NCI-H2196 (cell line): ENCODE data around the gene EPHB2.

Experiments used
- DNase-seq: peaks from one replicate; lab custom pipeline; 2025; ENCODE audit not compliant: unreplicated experiment; lab: John Stamatoyannopoulos, UW

Gene EPHB2

GRCh38 chr1:22777388-22778057 is 66.9 kb downstream of the EPHB2 start:
- DNase-seq = no peak

- no peak for DNase-seq
These were observed 67.8 kb downstream of the EPHB2 start for GRCh38 chr1:22778408-22778807.

- peak; percentile 31 for DNase-seq
These were observed 68.4 kb downstream of the EPHB2 start for GRCh38 chr1:22778862-22779520.

DNA sequence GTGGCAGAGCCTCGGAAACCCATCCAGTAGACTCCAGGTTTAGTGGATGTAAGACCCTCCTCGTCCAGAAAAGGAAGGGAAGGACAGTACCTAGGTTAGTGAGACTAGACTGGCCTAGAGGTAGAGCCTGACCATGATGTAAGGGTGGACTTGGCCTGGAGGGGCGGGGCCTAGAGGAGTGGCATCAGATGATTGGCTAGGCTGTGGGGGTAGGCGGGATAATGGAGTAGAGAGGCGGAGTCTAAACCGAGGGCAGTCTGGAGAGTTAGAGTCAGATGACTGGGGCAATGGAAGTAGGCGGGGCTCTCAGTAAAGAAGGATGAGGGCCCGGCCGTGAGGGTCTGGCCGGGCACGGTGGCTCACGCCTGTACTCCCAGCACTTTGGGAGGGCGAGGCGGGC is 70.1 kb downstream of the EPHB2 start:
- no peak for DNase-seq

DNA sequence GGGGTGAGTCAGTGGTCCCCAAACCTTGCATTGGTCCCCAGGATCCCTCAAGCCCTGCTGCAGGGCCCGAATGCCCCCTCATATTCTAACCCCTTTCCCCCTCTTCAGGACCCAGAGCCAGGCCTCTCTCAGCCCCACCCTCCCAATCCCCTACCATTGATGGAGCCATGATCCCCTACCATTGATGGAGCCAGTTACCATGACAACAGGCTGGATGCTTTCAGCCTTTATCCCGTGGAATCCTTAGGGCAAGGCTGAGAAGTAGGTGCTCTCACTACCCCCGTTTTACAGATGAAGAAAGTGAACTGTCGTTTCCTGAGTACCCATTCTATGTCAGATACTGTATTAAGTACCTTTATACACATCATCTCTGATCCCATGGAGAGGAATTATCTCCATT is 70.8 kb downstream of the EPHB2 start:
- DNase-seq = no peak

DNA sequence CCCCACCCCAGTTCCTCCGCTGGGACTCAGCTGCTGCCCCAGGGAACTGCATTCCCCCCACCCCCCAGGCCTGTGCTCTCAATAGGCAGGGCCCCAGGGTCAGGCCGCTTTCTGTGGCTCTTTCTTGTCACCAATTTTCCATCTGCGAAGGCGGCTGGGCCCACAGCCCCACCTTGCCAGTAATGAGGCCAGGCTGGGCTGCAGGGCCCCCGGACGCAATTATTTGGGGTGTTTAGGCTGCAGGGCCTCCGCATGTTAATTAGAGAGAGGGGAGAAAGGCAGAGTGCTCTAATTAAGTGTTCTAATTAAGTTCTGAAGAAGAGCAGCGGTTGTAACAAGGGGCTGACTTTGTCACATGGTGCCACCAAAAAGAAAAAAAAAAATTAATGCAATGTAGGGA is 71.8 kb downstream of the EPHB2 start:
- no peak for DNase-seq

GRCh38 chr1:22784317-22784716 is 73.7 kb downstream of the EPHB2 start:
- no peak for DNase-seq

GRCh38 chr1:22784737-22785136 is 74.1 kb downstream of the EPHB2 start:
- no peak for DNase-seq

- no peak for DNase-seq
These were observed 75.5 kb downstream of the EPHB2 start for GRCh38 chr1:22786101-22786500.

DNA sequence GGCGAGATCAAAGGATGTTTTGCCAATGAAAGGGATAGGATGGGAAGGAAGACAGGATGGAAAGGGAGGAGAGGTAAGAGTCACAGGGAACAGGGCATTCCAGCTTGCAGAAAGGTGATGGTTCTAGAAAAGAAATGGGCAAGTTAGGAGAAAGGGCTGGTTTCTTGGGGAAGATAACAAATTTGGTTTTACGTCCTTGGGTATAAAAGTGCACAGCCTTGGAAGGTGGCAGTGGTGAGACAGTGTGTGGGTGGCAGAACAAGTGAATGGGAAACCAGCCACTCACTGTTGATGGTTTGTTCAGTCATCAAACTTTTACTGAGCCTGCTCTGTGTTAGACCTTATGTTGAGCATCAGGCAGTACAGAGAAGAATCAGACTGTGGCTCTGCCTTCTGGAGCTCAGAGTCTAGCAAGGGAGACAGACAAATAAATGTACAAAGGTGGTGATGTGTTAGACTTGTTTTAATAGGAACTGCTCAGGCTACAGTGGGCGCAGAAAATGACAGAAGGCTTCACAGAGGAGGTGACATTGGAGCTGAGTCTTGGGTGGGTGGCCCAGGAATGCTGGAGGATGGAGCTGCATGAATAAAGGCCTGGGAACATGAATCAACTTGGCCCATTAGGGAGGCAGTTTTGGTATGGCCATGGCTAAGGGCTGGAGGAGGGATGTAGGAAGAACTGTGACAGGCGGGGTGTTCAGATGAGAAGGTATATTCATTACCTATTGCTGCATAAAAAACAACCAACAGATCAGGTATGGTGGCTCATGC is 76.3 kb downstream of the EPHB2 start:
- DNase-seq = no peak

GRCh38 chr1:22787636-22788035 is 77.0 kb downstream of the EPHB2 start:
- no peak for DNase-seq

DNA sequence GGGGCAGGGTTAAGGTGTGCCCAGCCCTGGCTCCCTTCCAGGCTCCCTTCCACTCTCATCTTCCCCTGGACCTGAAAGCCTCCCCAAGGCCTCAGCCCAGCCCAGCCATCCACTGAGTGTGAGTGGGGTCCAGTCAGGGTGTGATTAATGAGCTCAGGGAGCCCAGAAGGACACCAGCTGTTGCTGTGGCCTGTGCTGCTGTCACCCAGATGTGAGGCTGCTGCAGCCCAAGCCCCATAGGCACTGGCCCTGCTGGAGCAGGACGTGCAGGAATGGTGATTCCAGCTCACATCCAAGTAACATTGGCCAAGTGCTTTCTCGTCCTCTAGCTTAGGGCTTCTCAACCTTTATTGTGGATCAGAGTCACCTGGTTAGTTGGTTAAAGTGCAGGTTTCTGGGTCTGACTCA is 77.6 kb downstream of the EPHB2 start:
- DNase-seq = no peak

DNA sequence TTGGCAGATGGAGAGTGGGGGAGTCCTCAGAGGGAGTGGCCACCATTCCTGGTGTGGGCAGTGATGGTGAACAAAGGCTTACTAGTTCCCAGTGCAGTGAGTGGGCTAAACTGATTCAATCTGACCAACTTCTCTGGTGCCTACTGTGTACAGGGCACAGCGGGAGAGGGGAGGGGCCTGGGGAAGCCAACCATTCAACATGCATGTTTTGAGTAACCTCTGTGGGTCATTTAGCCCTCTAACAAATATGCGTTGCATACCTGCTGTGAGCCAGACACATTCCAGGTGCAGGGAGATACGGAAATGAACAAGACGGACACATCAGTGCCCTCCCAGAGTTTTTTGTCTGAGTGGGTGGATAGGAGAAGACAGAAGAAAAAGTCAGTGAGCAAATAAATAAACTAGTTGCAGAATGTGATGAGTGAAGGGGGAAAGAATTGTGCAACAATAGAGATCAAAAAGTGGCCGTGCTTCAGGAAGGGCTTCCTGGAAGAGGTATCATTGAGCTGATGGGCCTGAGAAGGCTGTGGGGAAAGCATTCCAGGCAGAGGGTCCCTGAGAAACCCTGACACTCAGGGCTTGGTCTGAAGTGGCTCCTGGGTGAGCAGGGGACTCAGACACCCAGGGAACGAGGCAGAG is 78.8 kb downstream of the EPHB2 start:
- no peak for DNase-seq

DNA sequence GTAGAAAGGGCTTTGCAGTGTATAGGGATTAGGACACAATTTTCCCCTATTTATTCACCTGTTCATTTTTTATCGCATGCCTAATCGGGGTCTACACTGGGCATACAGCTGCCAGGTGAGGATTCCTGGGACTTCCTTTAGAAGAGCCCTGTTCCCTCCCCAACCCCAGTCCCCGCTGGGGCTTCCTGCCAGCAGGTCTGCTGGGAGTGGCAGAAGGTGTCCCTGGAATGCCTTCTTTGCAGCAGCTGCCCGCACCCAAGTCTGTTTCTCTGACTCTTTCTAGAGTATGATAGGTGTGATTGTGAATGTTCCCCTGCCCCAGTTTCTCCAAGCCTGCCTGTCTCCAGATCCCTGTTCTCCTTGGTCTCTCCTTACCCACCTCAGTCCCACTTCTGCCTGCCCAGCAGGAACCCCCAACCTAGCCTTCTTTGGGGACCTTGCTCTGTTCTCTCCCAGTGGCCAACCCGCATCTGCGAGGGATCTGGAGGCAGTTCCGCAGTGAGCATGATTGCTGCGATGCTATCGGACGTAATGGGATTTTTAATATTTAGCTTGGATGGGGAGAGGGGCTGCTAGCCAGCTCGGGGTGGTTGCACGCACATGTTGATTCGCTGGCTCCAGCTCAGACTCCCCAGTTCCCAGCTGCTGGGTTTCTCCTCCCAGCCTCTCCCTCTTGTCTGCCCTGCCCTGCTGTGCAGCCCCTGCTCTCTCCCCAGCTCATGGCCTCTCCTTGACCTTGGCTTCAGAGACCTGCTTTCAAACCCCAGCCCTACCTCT is 79.8 kb downstream of the EPHB2 start:
- DNase-seq = no peak

GRCh38 chr1:22791831-22792347 is 81.2 kb downstream of the EPHB2 start:
- DNase-seq = no peak

- DNase-seq = no peak
These were observed 81.9 kb downstream of the EPHB2 start for GRCh38 chr1:22792396-22793160.

- DNase-seq = no peak
These were observed 83.0 kb downstream of the EPHB2 start for GRCh38 chr1:22793647-22794046.

DNA sequence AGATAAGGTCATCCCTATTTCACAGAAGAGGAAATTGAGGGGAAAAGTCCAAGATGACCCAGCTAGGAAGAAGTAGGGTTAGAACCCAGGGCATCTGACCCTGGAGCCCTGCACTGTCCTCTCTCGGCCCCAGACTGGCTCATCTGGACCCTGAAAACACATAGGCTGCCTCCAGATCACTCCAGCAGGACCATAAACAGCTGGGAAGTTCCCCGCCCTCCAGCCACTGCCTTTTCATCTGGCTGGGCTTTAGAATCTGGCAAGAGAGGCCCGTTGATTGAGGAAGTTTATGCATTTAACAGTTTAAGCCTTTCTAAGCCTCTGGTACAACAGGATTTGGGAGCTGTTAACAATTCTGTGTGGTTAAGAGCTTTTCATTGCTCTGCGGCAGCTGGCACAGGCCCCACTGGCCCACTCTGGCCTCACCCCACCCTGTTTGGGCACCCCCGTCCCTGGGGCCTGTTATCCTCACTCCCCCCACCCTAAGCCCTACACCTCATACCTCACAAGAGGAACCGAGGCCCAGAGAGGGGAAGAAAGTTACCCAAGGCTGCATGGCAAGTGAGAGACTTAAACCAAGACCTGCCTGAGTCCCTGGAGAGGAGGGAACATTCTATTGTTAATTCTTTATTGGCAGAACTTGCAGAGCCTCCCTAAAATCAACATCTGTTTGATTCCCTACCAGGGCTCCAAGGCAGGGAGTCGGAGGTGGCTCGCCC is 84.2 kb downstream of the EPHB2 start:
- no peak for DNase-seq

DNA sequence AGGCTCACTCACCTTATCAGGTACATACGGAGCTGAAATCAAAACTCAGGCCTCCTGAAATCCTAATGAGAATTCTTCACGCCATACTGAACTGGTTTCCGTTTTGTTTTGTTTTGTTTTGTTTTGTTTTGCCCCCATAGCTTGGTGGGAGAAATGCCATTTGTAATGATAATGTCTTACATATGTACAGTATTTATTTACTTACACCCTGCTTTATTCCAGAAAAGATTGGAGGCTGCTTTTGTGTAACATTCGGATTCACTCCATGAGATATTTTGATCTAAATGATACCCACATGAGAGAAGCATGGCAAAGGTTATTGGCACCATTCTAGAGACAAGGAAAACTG is 84.7 kb downstream of the EPHB2 start:
- no peak for DNase-seq
